Tongue (tissue), 1 donor: ENCODE measurements around the gene ZFHX2. TPM values are rescaled to one million over a fixed set of nuclear protein-coding genes. Genes with fewer than 3 reads are reported as not detected.

Experiments used
- total RNA-seq: library from RNA; depleted of rRNA; stranded (reverse); fragments of >200 nt; gene quantifications from one replicate; pipeline ENCODE4 v1.2.3, GENCODE V29; 2014

The ZFHX2 gene
- total RNA-seq, 1 donor from 2014 or later = 0.31 TPM

Other genes starting within 250 kb of the ZFHX2 start
- 12.4 TPM for gene PPP1R3E, start 248.9 kb downstream of the ZFHX2 start, total RNA-seq
- 24.1 TPM for gene BCL2L2, start 244.9 kb downstream of the ZFHX2 start, total RNA-seq
- 55.6 TPM for gene PABPN1, start 230.3 kb downstream of the ZFHX2 start, total RNA-seq
- 30.5 TPM for gene SLC22A17, start 198.9 kb downstream of the ZFHX2 start, total RNA-seq
- 28.2 TPM for gene EFS, start 186.6 kb downstream of the ZFHX2 start, total RNA-seq
- gene IL25, start 179.0 kb downstream of the ZFHX2 start, total RNA-seq = not detected
- 2.3 TPM for gene CMTM5, start 174.7 kb downstream of the ZFHX2 start, total RNA-seq
- gene MYH6, start 143.5 kb downstream of the ZFHX2 start, total RNA-seq = 3.3 TPM
- 218 TPM for gene MYH7, start 116.1 kb downstream of the ZFHX2 start, total RNA-seq
- 31.6 TPM for gene NGDN, start 82.1 kb downstream of the ZFHX2 start, total RNA-seq
- gene THTPA, start 4.5 kb upstream of the ZFHX2 start, total RNA-seq = 16.8 TPM
- gene AP1G2, start 16.0 kb upstream of the ZFHX2 start, total RNA-seq = 34.3 TPM
- 1.1 TPM for gene JPH4, start 27.0 kb upstream of the ZFHX2 start, total RNA-seq
- gene DHRS2, start 84.6 kb upstream of the ZFHX2 start, total RNA-seq = not detected